Vagina (tissue), 2 donors: ENCODE measurements around the gene NAA80. TPM values are rescaled to one million over a fixed set of nuclear protein-coding genes. Genes with fewer than 3 reads are reported as not detected.

ENCODE experiments used
- DNase-seq, 2 donors: peaks; one replicate each; pipeline ENCODE4 v3.0.0-alpha.2; 2017; ENCODE audit errors: extremely low spot score in 2 of 2
- H3K27ac ChIP-seq: fragments of 200-600 bp; sonication (generic); one replicate; pipeline ENCODE4 v1.5.1; 2019
- H3K27me3 ChIP-seq: fragments of 200-600 bp; sonication (generic); one replicate; pipeline ENCODE4 v1.5.1; 2019
- H3K36me3 ChIP-seq, 2 donors: fragments of 200-600 bp; sonication (generic); one replicate each; pipeline ENCODE4 v1.5.1; 2017 to 2019
- H3K4me1 ChIP-seq: fragments of 200-600 bp; sonication (generic); one replicate; pipeline ENCODE4 v1.5.1; 2019
- H3K4me3 ChIP-seq, 2 donors: fragments of 200-600 bp; sonication (generic); 1 replicate in 1 of 2; 2 replicates in 1 of 2; pipeline ENCODE4 v1.5.1; 2016 to 2019
- H3K9me3 ChIP-seq: fragments of 200-600 bp; sonication (generic); one replicate; pipeline ENCODE4 v1.5.1; 2019
- CTCF ChIP-seq, 3 experiments: fragments of 450-650 bp in 2 of 3; fragments of 200-600 bp in 1 of 3; sonication (generic) in 1 of 3; IDR thresholded peaks; one replicate each; pipeline ENCODE4 v1.5.1; 2017 to 2019; ENCODE audit warnings: antibody characterized with exemption in 3 of 3, mild to moderate bottlenecking in 2 of 3, moderate library complexity in 2 of 3
- POLR2A ChIP-seq, 2 donors: fragments of 450-650 bp; IDR thresholded peaks; one replicate each; pipeline ENCODE4 v1.6.1; 2017; ENCODE audit warnings: antibody characterized with exemption in 2 of 2, mild to moderate bottlenecking in 2 of 2, moderate library complexity in 2 of 2
- POLR2AphosphoS5 ChIP-seq, 2 donors: sonication (generic); formaldehyde crosslinking; IDR thresholded peaks; one replicate each; pipeline ENCODE4 v1.9.0; 2017; ENCODE audit warnings: antibody characterized with exemption in 2 of 2, mild to moderate bottlenecking in 2 of 2, low read depth in 1 of 2; ENCODE audit not compliant: insufficient read depth in 1 of 2
- intact Hi-C: fragments of 100-400 bp; cut with DNase I; formaldehyde crosslinking; loops from one replicate; pipeline ENCODE4 v1.15.1; 2023
- total RNA-seq: library from RNA; depleted of rRNA; stranded (reverse); fragments of >200 nt; gene quantifications from one replicate; pipeline ENCODE4 v1.2.3, GENCODE V29; 2016

NAA80 gene
- total RNA-seq, 1 donor from 2014 or later, result 10.1 TPM

- peaks cover 93% of the 10 kb centered on the region for H3K4me1 ChIP-seq
- peaks cover 0 to 12% of the 10 kb centered on the region in 2 donors for H3K36me3 ChIP-seq
- DNase-seq, result no peak
- H3K27ac ChIP-seq, result peak overlapping the region; percentile 26
- H3K9me3 ChIP-seq, result no peaks in the 10 kb centered on the region
- TF ChIP-seq CTCF (IDR thresholded peaks at IDR 0.05) (no peak), POLR2A (IDR thresholded peaks at IDR 0.05) (no peak), POLR2AphosphoS5 (IDR thresholded peaks at IDR 0.05; ENCODE audit: insufficient read depth in 1 of 2, low read depth in 1 of 2) (no peak)
- no peaks in the 10 kb centered on the region for H3K27me3 ChIP-seq
- no peak overlapping the region for H3K4me3 ChIP-seq
- intact Hi-C loops, result no loop called here
Measured at GRCh38 chr3:50250514-50250913, 48.7 kb downstream of the NAA80 start.

- H3K4me1 ChIP-seq, result peaks cover 93% of the 10 kb centered on the region
- H3K9me3 ChIP-seq, result no peaks in the 10 kb centered on the region
- H3K27me3 ChIP-seq, result no peaks in the 10 kb centered on the region
- no peak for DNase-seq
- TF ChIP-seq POLR2A (IDR thresholded peaks at IDR 0.05) (no peak), POLR2AphosphoS5 (IDR thresholded peaks at IDR 0.05; ENCODE audit: insufficient read depth in 1 of 2, low read depth in 1 of 2) (no peak), CTCF (IDR thresholded peaks at IDR 0.05) (no peak)
- H3K36me3 ChIP-seq, result peaks cover 0 to 12% of the 10 kb centered on the region in 2 donors
- no peak overlapping the region for H3K4me3 ChIP-seq
- H3K27ac ChIP-seq, result peak overlapping the region; percentile 92
- intact Hi-C loops, result no loop called here
Measured at GRCh38 chr3:50249457-50249856, 49.7 kb downstream of the NAA80 start.

GRCh38 chr3:50248387-50248786, 50.8 kb downstream of the NAA80 start:
- intact Hi-C loops, result no loop called here
- Histone ChIP-seq H3K27ac (peak overlapping the region; percentile 92), H3K4me1 (peaks cover 94% of the 10 kb centered on the region)

GRCh38 chr3:50246517-50246954, 52.7 kb downstream of the NAA80 start:
- Histone ChIP-seq H3K27me3 (no peaks in the 10 kb centered on the region), H3K27ac (peak overlapping the region; percentile 92), H3K36me3 (no peaks in the 10 kb centered on the region), H3K4me3 (peak overlapping the region; percentile 40 to 47), H3K4me1 (peaks cover 99% of the 10 kb centered on the region), H3K9me3 (no peaks in the 10 kb centered on the region)
- DNase-seq, result no peak
- peak in 1 of 2 donors; percentile 47 for TF ChIP-seq POLR2AphosphoS5 (IDR thresholded peaks at IDR 0.05; ENCODE audit: insufficient read depth in 1 of 2, low read depth in 1 of 2)
- no peak for TF ChIP-seq CTCF (IDR thresholded peaks at IDR 0.05)
- no peak for TF ChIP-seq POLR2A (IDR thresholded peaks at IDR 0.05)
- intact Hi-C loops, result loop anchor here (2.0 kb wide), 1 partner anchor 20 kb away; no protein-coding TSS in a partner anchor

More at GRCh38 chr3:50248387-50248786, 50.8 kb downstream of the NAA80 start:
- Histone ChIP-seq H3K9me3 (no peaks in the 10 kb centered on the region), H3K36me3 (peaks cover 0 to 12% of the 10 kb centered on the region in 2 donors), H3K27me3 (no peaks in the 10 kb centered on the region), H3K4me3 (no peak overlapping the region)
- TF ChIP-seq POLR2AphosphoS5 (IDR thresholded peaks at IDR 0.05; ENCODE audit: insufficient read depth in 1 of 2, low read depth in 1 of 2), result peak in 1 of 2 donors; percentile 71
- no peak for TF ChIP-seq POLR2A (IDR thresholded peaks at IDR 0.05)
- no peak for TF ChIP-seq CTCF (IDR thresholded peaks at IDR 0.05)
- no peak for DNase-seq

Other genes starting within 250 kb of the NAA80 start
- gene RBM5, start 210.5 kb downstream of the NAA80 start, total RNA-seq, result 271 TPM
- gene SEMA3F, start 144.1 kb downstream of the NAA80 start, total RNA-seq, result 78.1 TPM
- not detected for gene GNAT1, start 107.8 kb downstream of the NAA80 start, total RNA-seq
- gene SLC38A3, start 94.1 kb downstream of the NAA80 start, total RNA-seq, result 2.0 TPM
- 244 TPM for gene GNAI2, start 63.2 kb downstream of the NAA80 start, total RNA-seq
- 32.9 TPM for gene SEMA3B, start 30.3 kb downstream of the NAA80 start, total RNA-seq
- not detected for gene LSMEM2, start 20.3 kb downstream of the NAA80 start, total RNA-seq
- 37.3 TPM for gene IFRD2, start 7.0 kb downstream of the NAA80 start, total RNA-seq
- 8.1 TPM for gene HYAL3, start within 50 bp of the NAA80 start, total RNA-seq
- gene HYAL1, start 4.2 kb upstream of the NAA80 start, total RNA-seq, result 17.7 TPM
- gene HYAL2, start 23.3 kb upstream of the NAA80 start, total RNA-seq, result 173 TPM
- 11.8 TPM for gene TUSC2, start 28.8 kb upstream of the NAA80 start, total RNA-seq
- 69.0 TPM for gene RASSF1, start 41.4 kb upstream of the NAA80 start, total RNA-seq
- gene ZMYND10, start 46.3 kb upstream of the NAA80 start, total RNA-seq, result 0.74 TPM
- gene NPRL2, start 51.4 kb upstream of the NAA80 start, total RNA-seq, result 17.2 TPM
- 11.5 TPM for gene CYB561D2, start 51.5 kb upstream of the NAA80 start, total RNA-seq
- 51.1 TPM for gene TMEM115, start 60.1 kb upstream of the NAA80 start, total RNA-seq
- 2.5 TPM for gene CACNA2D2, start 204.2 kb upstream of the NAA80 start, total RNA-seq